Loucy (cell line): Measurements from ENCODE around the gene CBX4.

Source experiments
- H2AFZ ChIP-seq: fragments of 200-600 bp; sonication (generic); 2 replicates; pipeline ENCODE4 v1.6.0; 2016; ENCODE audit warnings: antibody characterized with exemption, mild to moderate bottlenecking, low read length, moderate library complexity
- H3F3A ChIP-seq: fragments of 200-600 bp; 2 replicates; pipeline ENCODE4 v1.6.0; 2016; ENCODE audit warnings: antibody characterized with exemption, low read depth, mild to moderate bottlenecking
- H3K27me3 ChIP-seq: fragments of 200-600 bp; sonication (generic); 2 replicates; pipeline ENCODE4 v1.6.1; 2014; ENCODE audit warnings: low read length, mild to moderate bottlenecking; ENCODE audit not compliant: insufficient read depth, poor library complexity, severe bottlenecking
- H3K36me3 ChIP-seq: fragments of 200-600 bp; sonication (generic); 2 replicates; pipeline ENCODE4 v1.6.1; 2016; ENCODE audit warnings: low read length; ENCODE audit not compliant: insufficient read depth
- H3K4me1 ChIP-seq: fragments of 200-600 bp; sonication (generic); 2 replicates; pipeline ENCODE4 v1.5.1; 2014; ENCODE audit warnings: low read length, mild to moderate bottlenecking; ENCODE audit not compliant: insufficient read depth, poor library complexity, severe bottlenecking
- H3K4me2 ChIP-seq: fragments of 200-600 bp; sonication (generic); 2 replicates; pipeline ENCODE4 v1.6.0; 2014; ENCODE audit warnings: antibody characterized with exemption, low read length, low read depth, mild to moderate bottlenecking; ENCODE audit not compliant: poor library complexity, severe bottlenecking
- H3K4me3 ChIP-seq: fragments of 200-600 bp; sonication (generic); 2 replicates; pipeline ENCODE4 v1.5.1; 2014; ENCODE audit warnings: low read length, mild to moderate bottlenecking, mixed read lengths; ENCODE audit not compliant: poor library complexity, severe bottlenecking
- H3K79me2 ChIP-seq: fragments of 200-600 bp; sonication (generic); 2 replicates; pipeline ENCODE4 v1.6.1; 2014; ENCODE audit warnings: low read length; ENCODE audit not compliant: insufficient read depth
- H3K9ac ChIP-seq: fragments of 200-600 bp; sonication (generic); 2 replicates; pipeline ENCODE4 v1.6.0; 2014; ENCODE audit warnings: mild to moderate bottlenecking, low read depth, low read length, moderate library complexity; ENCODE audit not compliant: poor library complexity, severe bottlenecking
- H3K9me2 ChIP-seq: fragments of 200-600 bp; sonication (generic); replicated peaks from 2 replicates; pipeline ENCODE4 v1.6.1; 2016; ENCODE audit warnings: low read depth, low read length, mixed read lengths
- H3K9me3 ChIP-seq: fragments of 200-600 bp; sonication (generic); 2 replicates; pipeline ENCODE4 v1.6.1; 2014; ENCODE audit warnings: mild to moderate bottlenecking, antibody characterized with exemption, low read length, low read depth; ENCODE audit not compliant: insufficient read depth
- H4K20me1 ChIP-seq: fragments of 200-600 bp; sonication (generic); 2 replicates; pipeline ENCODE4 v1.6.0; 2014; ENCODE audit warnings: antibody characterized with exemption, low read length, mild to moderate bottlenecking; ENCODE audit not compliant: insufficient read depth, poor library complexity, severe bottlenecking
- CTCF ChIP-seq: fragments of 200-600 bp; sonication (generic); conservative IDR thresholded peaks from 2 replicates; pipeline ENCODE4 v1.5.1; 2014; ENCODE audit warnings: mild to moderate bottlenecking, antibody characterized with exemption, low read length
- EZH2phosphoT487 ChIP-seq: fragments of 200-600 bp; IDR thresholded peaks from 2 replicates; pipeline ENCODE4 v1.6.1; 2018; ENCODE audit warnings: antibody characterized with exemption, mild to moderate bottlenecking, moderate library complexity, borderline replicate concordance

CBX4 gene

DNA sequence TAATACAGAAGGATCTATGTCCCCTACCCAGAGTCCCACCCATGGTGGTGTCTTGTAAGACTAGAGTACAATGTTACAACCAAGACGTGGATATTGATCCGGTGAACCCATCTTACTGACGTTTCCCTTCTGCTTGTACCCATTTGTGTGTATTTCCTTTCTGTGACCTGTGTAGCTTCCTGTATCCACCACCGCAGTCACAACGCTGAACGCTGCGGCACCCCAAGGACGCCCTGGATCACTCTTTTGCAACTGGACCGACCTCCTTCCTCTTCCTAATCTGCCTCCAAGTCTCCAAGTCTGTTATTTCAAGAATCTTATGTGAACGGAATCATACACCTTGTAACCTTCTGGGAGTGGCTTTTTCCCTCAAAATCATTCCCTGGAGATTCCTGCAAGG lies 33.5 kb upstream of the CBX4 start:
- Histone ChIP-seq H3K4me1 (no peaks in the 10 kb centered on the region), H4K20me1 (no peaks in the 10 kb centered on the region), H3K36me3 (no peaks in the 10 kb centered on the region), H3F3A (no peaks in the 10 kb centered on the region), H3K4me3 (no peak overlapping the region), H3K9me2 (no peaks in the 10 kb centered on the region), H3K9me3 (no peaks in the 10 kb centered on the region), H3K4me2 (no peak overlapping the region), H3K79me2 (no peaks in the 10 kb centered on the region), H3K27me3 (no peaks in the 10 kb centered on the region), H2AFZ (no peak overlapping the region), H3K9ac (no peak overlapping the region)
- no peak for TF ChIP-seq EZH2phosphoT487
- no peak for TF ChIP-seq CTCF

DNA sequence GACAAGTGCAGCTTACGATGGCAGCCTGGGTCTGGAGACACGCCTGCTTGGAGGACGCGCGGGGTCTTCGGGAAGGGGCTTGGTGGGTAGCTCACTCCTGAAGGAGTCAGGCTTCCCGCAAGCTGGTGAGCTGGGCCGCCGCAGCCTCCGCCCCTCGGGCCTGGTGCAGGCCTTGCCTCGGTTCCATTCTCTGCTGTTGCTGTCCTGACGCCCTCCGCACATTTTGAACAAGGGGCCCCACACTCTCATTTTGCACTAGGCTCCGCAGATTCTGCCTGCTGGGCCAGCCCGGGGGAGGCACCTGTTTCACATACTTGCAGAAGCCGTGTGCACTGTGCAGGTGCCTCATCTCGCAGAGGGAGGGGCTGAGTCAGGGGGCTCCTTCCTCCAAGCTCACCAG lies 31.9 kb upstream of the CBX4 start:
- Histone ChIP-seq H4K20me1 (no peaks in the 10 kb centered on the region), H3K4me2 (no peak overlapping the region), H3F3A (no peaks in the 10 kb centered on the region), H3K4me3 (no peak overlapping the region), H2AFZ (no peak overlapping the region), H3K9me3 (no peaks in the 10 kb centered on the region), H3K4me1 (no peaks in the 10 kb centered on the region), H3K79me2 (no peaks in the 10 kb centered on the region), H3K27me3 (no peaks in the 10 kb centered on the region), H3K36me3 (no peaks in the 10 kb centered on the region), H3K9me2 (no peaks in the 10 kb centered on the region), H3K9ac (no peak overlapping the region)
- TF ChIP-seq CTCF (no peak), EZH2phosphoT487 (no peak)

- Histone ChIP-seq H3K9ac (no peak overlapping the region), H3K36me3 (no peaks in the 10 kb centered on the region), H3K4me2 (no peak overlapping the region), H3K4me3 (no peak overlapping the region), H4K20me1 (no peaks in the 10 kb centered on the region), H2AFZ (no peak overlapping the region), H3K4me1 (no peaks in the 10 kb centered on the region), H3F3A (no peaks in the 10 kb centered on the region), H3K9me3 (no peaks in the 10 kb centered on the region), H3K9me2 (no peaks in the 10 kb centered on the region), H3K79me2 (no peaks in the 10 kb centered on the region), H3K27me3 (no peaks in the 10 kb centered on the region)
- no peak for TF ChIP-seq EZH2phosphoT487
Measured at GRCh38 chr17:79870540-79870939, 31.3 kb upstream of the CBX4 start.

DNA sequence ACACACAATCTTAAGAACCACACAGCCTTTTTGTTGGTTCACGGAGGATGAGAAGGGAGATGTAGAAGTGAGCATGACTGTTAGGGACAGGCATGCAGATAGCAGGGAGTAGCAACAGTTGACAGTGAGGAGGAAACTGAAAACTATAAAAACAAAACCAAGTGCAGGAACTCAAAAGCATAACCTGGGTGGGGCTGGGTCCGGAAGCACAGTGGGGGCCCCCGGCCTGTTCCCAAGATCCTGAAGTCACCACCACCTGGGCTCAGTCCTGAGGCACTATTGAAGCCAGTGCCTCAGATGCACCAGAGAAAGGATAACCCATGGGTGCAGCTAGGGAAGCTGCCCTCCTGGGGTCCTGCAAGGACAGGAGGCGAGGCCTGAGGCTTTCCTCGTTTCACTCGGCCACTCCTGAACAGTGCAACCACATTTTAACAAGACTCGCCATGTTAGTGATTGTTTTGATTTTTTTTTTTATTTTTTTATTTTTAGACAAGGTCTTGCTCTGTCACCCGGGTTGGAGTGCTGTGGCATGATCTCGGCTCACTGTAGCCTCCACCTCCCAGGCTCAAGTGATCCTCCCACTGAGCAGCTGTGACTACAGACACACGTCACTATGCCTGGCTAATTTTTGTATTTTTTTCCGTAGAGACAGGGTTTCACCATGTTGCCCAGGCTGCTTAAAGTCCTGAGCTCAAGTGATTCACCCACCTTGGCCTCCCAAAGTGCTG lies 27.7 kb upstream of the CBX4 start:
- no peak overlapping the region for H3K9ac ChIP-seq
- H3K4me1 ChIP-seq, result no peaks in the 10 kb centered on the region
- no peaks in the 10 kb centered on the region for H4K20me1 ChIP-seq
- H3F3A ChIP-seq, result no peaks in the 10 kb centered on the region
- no peaks in the 10 kb centered on the region for H3K9me3 ChIP-seq
- H3K4me2 ChIP-seq, result no peak overlapping the region
- no peaks in the 10 kb centered on the region for H3K27me3 ChIP-seq
- H2AFZ ChIP-seq, result no peak overlapping the region
- no peak for TF ChIP-seq CTCF
- no peak for TF ChIP-seq EZH2phosphoT487
- no peaks in the 10 kb centered on the region for H3K9me2 ChIP-seq
- H3K4me3 ChIP-seq, result no peak overlapping the region
- no peaks in the 10 kb centered on the region for H3K79me2 ChIP-seq
- no peaks in the 10 kb centered on the region for H3K36me3 ChIP-seq
